ENCODE measurements around the gene SLC16A14. TPM values are rescaled to one million over a fixed set of nuclear protein-coding genes. Genes with fewer than 3 reads are reported as not detected.
A peak's percentile ranks its signal among the peaks of the same experiment; 100 is the strongest.

SLC16A14 gene
- total RNA-seq, 1 donor from 2014 or later: 3.6 TPM

DNA sequence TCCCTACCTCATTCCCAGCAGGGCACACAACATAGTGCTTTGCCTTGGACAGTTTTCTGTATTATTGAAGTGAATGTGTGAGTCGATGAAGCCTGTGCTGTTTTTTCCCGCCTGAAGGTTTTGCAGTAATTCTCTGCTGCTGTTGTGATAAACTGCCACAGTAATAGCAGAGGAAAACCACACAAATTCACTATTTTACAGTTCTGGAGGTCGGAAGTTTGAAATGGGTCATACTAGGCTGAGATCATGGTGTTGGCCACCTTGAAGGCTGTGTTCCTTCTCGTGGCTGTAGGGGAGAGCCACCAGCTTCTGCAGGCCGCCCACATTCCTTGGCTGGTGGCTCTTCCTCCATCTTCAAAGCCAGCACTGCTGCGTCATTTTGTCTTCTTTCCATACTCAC is 678 bp upstream of the SLC16A14 start:
- peaks cover 28% of the 10 kb centered on the region for H3K27me3 Mint-ChIP-seq
- H3K9me3 Mint-ChIP-seq (ENCODE audit: low read depth): no peaks in the 10 kb centered on the region
- no peaks in the 10 kb centered on the region for H3K4me1 Mint-ChIP-seq (ENCODE audit: low read depth)
- H3K27ac Mint-ChIP-seq: no peak overlapping the region
- DNase-seq (ENCODE audit: low spot score, unreplicated experiment): no peak
- no peaks in the 10 kb centered on the region for H3K36me3 Mint-ChIP-seq (ENCODE audit: insufficient read depth)
- TF ChIP-seq, protein P1, sequence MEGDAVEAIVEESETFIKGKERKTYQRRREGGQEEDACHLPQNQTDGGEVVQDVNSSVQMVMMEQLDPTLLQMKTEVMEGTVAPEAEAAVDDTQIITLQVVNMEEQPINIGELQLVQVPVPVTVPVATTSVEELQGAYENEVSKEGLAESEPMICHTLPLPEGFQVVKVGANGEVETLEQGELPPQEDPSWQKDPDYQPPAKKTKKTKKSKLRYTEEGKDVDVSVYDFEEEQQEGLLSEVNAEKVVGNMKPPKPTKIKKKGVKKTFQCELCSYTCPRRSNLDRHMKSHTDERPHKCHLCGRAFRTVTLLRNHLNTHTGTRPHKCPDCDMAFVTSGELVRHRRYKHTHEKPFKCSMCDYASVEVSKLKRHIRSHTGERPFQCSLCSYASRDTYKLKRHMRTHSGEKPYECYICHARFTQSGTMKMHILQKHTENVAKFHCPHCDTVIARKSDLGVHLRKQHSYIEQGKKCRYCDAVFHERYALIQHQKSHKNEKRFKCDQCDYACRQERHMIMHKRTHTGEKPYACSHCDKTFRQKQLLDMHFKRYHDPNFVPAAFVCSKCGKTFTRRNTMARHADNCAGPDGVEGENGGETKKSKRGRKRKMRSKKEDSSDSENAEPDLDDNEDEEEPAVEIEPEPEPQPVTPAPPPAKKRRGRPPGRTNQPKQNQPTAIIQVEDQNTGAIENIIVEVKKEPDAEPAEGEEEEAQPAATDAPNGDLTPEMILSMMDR (IDR thresholded peaks at IDR 0.05; ENCODE audit: unreplicated experiment): no peak
- peak overlapping the region; percentile 89 for H3K4me3 Mint-ChIP-seq (ENCODE audit: low read depth)

DNA sequence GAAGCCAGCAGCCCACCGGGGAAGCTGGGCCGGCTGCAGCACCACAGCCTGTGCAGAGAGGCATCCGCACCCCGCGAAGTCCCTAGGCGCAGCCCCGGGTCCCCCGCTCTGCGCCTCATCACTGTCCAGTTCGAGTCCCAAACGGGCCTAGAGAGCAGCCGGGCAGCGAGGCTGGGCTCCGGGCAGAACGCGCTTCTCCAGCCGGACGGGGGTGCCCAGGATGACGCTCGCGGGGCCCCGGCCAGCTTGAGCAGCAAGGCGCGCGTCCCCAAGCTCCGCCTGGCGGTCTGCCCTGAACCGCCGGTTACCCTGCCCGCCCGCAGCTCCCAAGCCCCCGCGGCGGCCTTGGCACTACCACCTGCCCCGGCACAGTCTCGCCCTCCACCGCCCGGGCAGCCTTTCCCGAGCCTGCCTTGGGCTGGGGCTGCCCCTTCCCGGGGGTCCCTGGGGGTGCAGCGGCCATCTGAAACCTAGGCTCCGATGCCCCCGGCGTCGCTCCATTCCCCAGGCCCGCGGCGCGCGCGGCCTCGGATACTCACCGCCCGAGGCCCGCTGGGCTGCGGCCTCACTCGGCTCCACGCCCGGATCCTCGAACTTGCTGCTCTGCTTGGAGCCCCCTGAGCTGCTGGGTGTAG is 591 bp downstream of the SLC16A14 start:
- Mint-ChIP-seq H3K4me3 (ENCODE audit: low read depth) (peak overlapping the region; percentile 89), H3K27me3 (peaks cover 31% of the 10 kb centered on the region), H3K36me3 (ENCODE audit: insufficient read depth) (no peaks in the 10 kb centered on the region), H3K9me3 (ENCODE audit: low read depth) (no peaks in the 10 kb centered on the region), H3K27ac (peak overlapping the region; percentile 94), H3K4me1 (ENCODE audit: low read depth) (no peaks in the 10 kb centered on the region)
- peak; percentile 53 for DNase-seq (ENCODE audit: low spot score, unreplicated experiment)
- TF ChIP-seq, protein P1 (IDR thresholded peaks at IDR 0.05; ENCODE audit: unreplicated experiment): peak; percentile 42

DNA sequence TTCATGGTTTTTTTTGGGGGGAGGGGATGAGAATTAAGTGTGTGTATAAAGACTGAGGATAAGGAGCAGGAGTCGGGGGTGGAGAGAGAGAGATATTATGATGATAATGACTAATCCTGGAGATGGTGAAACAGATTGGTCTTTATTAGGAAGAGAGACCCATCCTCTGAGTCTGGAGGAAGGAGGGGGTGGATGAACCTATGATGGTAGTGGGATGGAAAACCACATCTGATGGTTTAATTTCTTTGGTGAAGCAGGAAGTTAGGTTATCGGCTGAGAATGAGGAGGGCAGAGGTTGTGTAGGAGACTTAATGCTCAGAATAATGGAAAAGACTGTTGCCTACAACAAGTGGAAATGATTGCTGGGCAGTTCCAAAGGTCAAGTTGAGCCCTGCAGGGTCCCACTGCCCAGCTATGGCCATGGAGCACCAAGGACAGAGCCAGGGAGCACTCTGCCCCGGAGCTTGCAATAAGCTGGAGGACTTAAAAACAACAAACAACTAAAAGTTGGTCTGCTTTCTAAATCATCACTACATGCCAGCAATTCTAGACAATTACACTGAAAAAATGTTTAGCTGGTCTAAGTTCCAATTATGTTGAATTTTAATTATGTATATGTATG is 7.9 kb downstream of the SLC16A14 start:
- Mint-ChIP-seq H3K4me1 (ENCODE audit: low read depth) (peaks cover 1% of the 10 kb centered on the region), H3K4me3 (ENCODE audit: low read depth) (no peak overlapping the region), H3K9me3 (ENCODE audit: low read depth) (no peaks in the 10 kb centered on the region), H3K27me3 (peaks cover 4% of the 10 kb centered on the region), H3K27ac (no peak overlapping the region), H3K36me3 (ENCODE audit: insufficient read depth) (peaks cover 2% of the 10 kb centered on the region)
- DNase-seq (ENCODE audit: low spot score, unreplicated experiment): no peak
- TF ChIP-seq, protein P1 (IDR thresholded peaks at IDR 0.05; ENCODE audit: unreplicated experiment): no peak

DNA sequence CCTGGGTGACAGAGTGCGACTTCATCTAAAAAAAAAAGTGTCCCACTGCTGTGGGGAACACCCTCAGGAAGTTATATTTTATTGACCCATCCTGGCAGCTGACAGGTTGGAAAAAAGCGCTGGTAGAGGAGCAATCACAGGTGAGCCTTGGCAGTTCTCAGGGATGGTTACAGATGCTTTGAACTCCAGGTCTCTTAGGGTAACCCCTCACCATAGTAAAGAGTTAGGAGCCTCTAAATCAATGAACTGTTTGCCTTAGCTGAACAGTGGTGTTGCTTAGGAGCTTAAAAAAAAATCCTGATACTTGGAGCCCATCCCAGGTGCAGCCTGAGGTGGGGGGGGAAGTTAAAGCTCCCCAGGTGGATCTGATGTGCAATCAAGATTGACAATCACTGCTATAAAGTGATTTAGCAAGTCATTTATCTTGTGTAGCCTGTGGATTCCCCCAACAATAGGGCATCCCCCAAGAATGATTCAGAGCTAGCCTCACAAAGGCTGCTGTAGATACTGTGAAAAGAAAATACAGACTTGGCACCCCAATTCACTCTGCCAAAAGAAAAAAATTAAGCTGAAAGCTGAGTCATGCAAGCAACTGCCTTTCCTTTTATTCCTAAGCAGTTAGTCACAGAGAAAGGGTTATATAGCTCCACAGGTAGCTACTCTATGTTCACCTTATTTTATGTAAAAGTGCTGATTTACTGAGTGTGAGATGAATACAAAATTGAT is 14.8 kb downstream of the SLC16A14 start:
- no peaks in the 10 kb centered on the region for H3K9me3 Mint-ChIP-seq (ENCODE audit: low read depth)
- H3K36me3 Mint-ChIP-seq (ENCODE audit: insufficient read depth): peaks cover 2% of the 10 kb centered on the region
- no peaks in the 10 kb centered on the region for H3K4me1 Mint-ChIP-seq (ENCODE audit: low read depth)
- H3K27ac Mint-ChIP-seq: no peak overlapping the region
- TF ChIP-seq, protein P1 (IDR thresholded peaks at IDR 0.05; ENCODE audit: unreplicated experiment): no peak
- no peak overlapping the region for H3K4me3 Mint-ChIP-seq (ENCODE audit: low read depth)
- no peaks in the 10 kb centered on the region for H3K27me3 Mint-ChIP-seq
- DNase-seq (ENCODE audit: low spot score, unreplicated experiment): no peak

DNA sequence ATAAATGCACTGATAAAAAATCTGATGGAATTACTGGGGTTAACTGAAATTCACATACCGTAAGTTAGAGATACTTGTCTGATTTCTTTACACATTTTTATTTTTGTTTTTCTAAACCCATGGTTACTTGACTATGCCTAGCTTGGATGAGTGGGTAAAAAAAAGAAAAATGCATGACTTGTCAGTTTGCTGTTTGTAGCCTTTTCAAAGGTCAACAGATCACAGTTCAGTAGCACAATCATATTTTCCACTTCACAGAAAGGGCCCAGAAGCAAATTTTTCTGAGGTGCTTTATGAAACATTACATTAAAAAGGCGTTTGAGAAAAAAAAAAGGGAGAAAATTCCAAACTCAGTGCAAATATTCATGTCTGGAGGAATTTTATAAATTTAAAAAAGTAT is 16.4 kb downstream of the SLC16A14 start:
- Mint-ChIP-seq H3K36me3 (ENCODE audit: insufficient read depth) (no peaks in the 10 kb centered on the region), H3K9me3 (ENCODE audit: low read depth) (no peaks in the 10 kb centered on the region), H3K4me3 (ENCODE audit: low read depth) (no peak overlapping the region), H3K27me3 (no peaks in the 10 kb centered on the region), H3K4me1 (ENCODE audit: low read depth) (no peaks in the 10 kb centered on the region), H3K27ac (no peak overlapping the region)
- TF ChIP-seq, protein P1 (IDR thresholded peaks at IDR 0.05; ENCODE audit: unreplicated experiment): no peak
- DNase-seq (ENCODE audit: low spot score, unreplicated experiment): no peak

Measured in progenitor cell of endocrine pancreas (in vitro differentiated cells).